ENCODE data around the gene F8A1. TPM values are rescaled to one million over a fixed set of nuclear protein-coding genes. Genes with fewer than 3 reads are reported as not detected.
"Not testable (repeated sequence)": the region's sequence is repeated elsewhere in the genome, so short reads cannot be mapped to it uniquely, and the experiment has no call there.

The F8A1 gene
- total RNA-seq, 1 donor from 2014 or later = 18.3 TPM

- not testable (repeated sequence) for H3K4me1 Mint-ChIP-seq (ENCODE audit: low read depth, unreplicated experiment); H3K36me3 Mint-ChIP-seq (ENCODE audit: unreplicated experiment); H3K27ac Mint-ChIP-seq (ENCODE audit: unreplicated experiment); H3K4me3 Mint-ChIP-seq (ENCODE audit: unreplicated experiment); H3K27me3 Mint-ChIP-seq (ENCODE audit: unreplicated experiment); DNase-seq; H3K9me3 Mint-ChIP-seq (ENCODE audit: unreplicated experiment)
Measured at GRCh38 chrX:154885549-154885948, 606 bp upstream of the F8A1 start.

GRCh38 chrX:154886789-154887221 lies 650 bp downstream of the F8A1 start:
- H3K4me3 Mint-ChIP-seq (ENCODE audit: unreplicated experiment); DNase-seq; H3K9me3 Mint-ChIP-seq (ENCODE audit: unreplicated experiment); H3K4me1 Mint-ChIP-seq (ENCODE audit: low read depth, unreplicated experiment); H3K27ac Mint-ChIP-seq (ENCODE audit: unreplicated experiment); H3K36me3 Mint-ChIP-seq (ENCODE audit: unreplicated experiment); H3K27me3 Mint-ChIP-seq (ENCODE audit: unreplicated experiment): not testable (repeated sequence)

- H3K27ac Mint-ChIP-seq (ENCODE audit: unreplicated experiment) = no peak overlapping the region
- H3K27me3 Mint-ChIP-seq (ENCODE audit: unreplicated experiment) = no peaks in the 10 kb centered on the region
- no peak for TF ChIP-seq CTCF (IDR thresholded peaks at IDR 0.05; ENCODE audit: partially characterized antibody, unreplicated experiment)
- H3K36me3 Mint-ChIP-seq (ENCODE audit: unreplicated experiment) = no peaks in the 10 kb centered on the region
- H3K4me1 Mint-ChIP-seq (ENCODE audit: low read depth, unreplicated experiment) = no peaks in the 10 kb centered on the region
- no peak overlapping the region for H3K4me3 Mint-ChIP-seq (ENCODE audit: unreplicated experiment)
- no peak for DNase-seq
- no peaks in the 10 kb centered on the region for H3K9me3 Mint-ChIP-seq (ENCODE audit: unreplicated experiment)
Measured at GRCh38 chrX:154890990-154891639, 5.0 kb downstream of the F8A1 start.

GRCh38 chrX:154892296-154892695 lies 6.1 kb downstream of the F8A1 start:
- no peak overlapping the region for H3K27ac Mint-ChIP-seq (ENCODE audit: unreplicated experiment)
- no peaks in the 10 kb centered on the region for H3K36me3 Mint-ChIP-seq (ENCODE audit: unreplicated experiment)
- no peak overlapping the region for H3K4me3 Mint-ChIP-seq (ENCODE audit: unreplicated experiment)
- DNase-seq = no peak
- TF ChIP-seq CTCF (IDR thresholded peaks at IDR 0.05; ENCODE audit: partially characterized antibody, unreplicated experiment) = no peak
- no peaks in the 10 kb centered on the region for H3K9me3 Mint-ChIP-seq (ENCODE audit: unreplicated experiment)
- no peaks in the 10 kb centered on the region for H3K27me3 Mint-ChIP-seq (ENCODE audit: unreplicated experiment)
- H3K4me1 Mint-ChIP-seq (ENCODE audit: low read depth, unreplicated experiment) = no peaks in the 10 kb centered on the region

GRCh38 chrX:154900323-154900722 lies 14.2 kb downstream of the F8A1 start:
- Mint-ChIP-seq H3K36me3 (ENCODE audit: unreplicated experiment) (no peaks in the 10 kb centered on the region), H3K4me1 (ENCODE audit: low read depth, unreplicated experiment) (no peaks in the 10 kb centered on the region), H3K9me3 (ENCODE audit: unreplicated experiment) (no peaks in the 10 kb centered on the region), H3K27ac (ENCODE audit: unreplicated experiment) (no peak overlapping the region), H3K4me3 (ENCODE audit: unreplicated experiment) (no peak overlapping the region), H3K27me3 (ENCODE audit: unreplicated experiment) (no peaks in the 10 kb centered on the region)
- no peak for TF ChIP-seq CTCF (IDR thresholded peaks at IDR 0.05; ENCODE audit: partially characterized antibody, unreplicated experiment)
- no peak for DNase-seq

GRCh38 chrX:154902408-154902807 lies 16.3 kb downstream of the F8A1 start:
- H3K27me3 Mint-ChIP-seq (ENCODE audit: unreplicated experiment) = no peaks in the 10 kb centered on the region
- no peak overlapping the region for H3K27ac Mint-ChIP-seq (ENCODE audit: unreplicated experiment)
- no peaks in the 10 kb centered on the region for H3K9me3 Mint-ChIP-seq (ENCODE audit: unreplicated experiment)
- H3K4me3 Mint-ChIP-seq (ENCODE audit: unreplicated experiment) = no peak overlapping the region
- H3K36me3 Mint-ChIP-seq (ENCODE audit: unreplicated experiment) = no peaks in the 10 kb centered on the region
- no peak for DNase-seq
- no peak for TF ChIP-seq CTCF (IDR thresholded peaks at IDR 0.05; ENCODE audit: partially characterized antibody, unreplicated experiment)
- H3K4me1 Mint-ChIP-seq (ENCODE audit: low read depth, unreplicated experiment) = no peaks in the 10 kb centered on the region

All from glutamatergic neuron (in vitro differentiated cells).